ENCODE results near the gene TOP2B.

The TOP2B gene

GRCh38 chr3:25557694-25558093, 107.0 kb downstream of the TOP2B start:
- DNase-seq (ENCODE audit: low spot score), result no peak

- no peak for DNase-seq (ENCODE audit: low spot score)
Measured at GRCh38 chr3:25556447-25556846, 108.3 kb downstream of the TOP2B start.

- DNase-seq (ENCODE audit: low spot score), result no peak
Measured at GRCh38 chr3:25555695-25556437, 108.8 kb downstream of the TOP2B start.

GRCh38 chr3:25554376-25554775, 110.3 kb downstream of the TOP2B start:
- DNase-seq (ENCODE audit: low spot score), result no peak

GRCh38 chr3:25552251-25552650, 112.5 kb downstream of the TOP2B start:
- DNase-seq (ENCODE audit: low spot score), result no peak

GRCh38 chr3:25548836-25549235, 115.9 kb downstream of the TOP2B start:
- DNase-seq (ENCODE audit: low spot score), result no peak

DNA sequence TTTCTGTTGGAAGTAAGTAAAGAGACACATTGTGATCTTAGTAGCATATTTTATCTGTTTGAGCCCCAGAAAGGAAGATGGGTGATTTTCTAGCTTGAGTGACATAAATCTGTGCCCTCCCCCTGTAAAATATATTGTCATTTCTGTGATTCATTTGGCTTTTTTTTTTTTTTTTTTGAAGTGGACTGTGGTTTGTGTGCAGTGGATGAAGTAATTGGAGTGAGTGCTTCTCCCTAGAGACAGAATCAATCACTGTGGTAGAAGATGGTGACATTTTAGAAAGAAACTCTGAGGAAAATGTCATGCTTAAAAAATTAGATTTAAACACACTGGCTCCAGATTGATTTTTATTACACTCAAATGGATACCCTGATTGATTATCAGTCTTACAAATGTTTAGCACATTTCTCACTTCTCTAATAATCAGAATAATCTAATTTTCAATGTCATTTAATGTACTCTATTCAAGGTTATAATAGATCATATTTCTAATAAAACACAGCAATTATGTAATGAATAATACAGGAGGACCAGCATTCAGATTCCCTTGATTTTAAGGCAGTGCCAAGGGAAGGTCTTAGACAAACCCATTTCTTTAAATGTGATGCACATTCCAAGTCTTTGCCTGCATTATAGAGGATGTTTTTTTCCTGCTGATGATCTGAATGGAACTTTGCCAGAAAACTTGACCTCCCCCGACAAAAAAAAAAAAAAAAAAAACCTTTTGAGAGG, 116.6 kb downstream of the TOP2B start:
- DNase-seq (ENCODE audit: low spot score), result no peak
